RCC 7860 (cell line): ENCODE data around the gene HOXC9.

ENCODE experiments used
- DNase-seq: peaks from one replicate; pipeline ENCODE4 v3.0.0-alpha.2; 2015; ENCODE audit warnings: low spot score
- FAIRE-seq: peaks from 2 replicates; lab custom pipeline; 2012; peaks lifted over from hg19 to GRCh38; lab: Jason Lieb, UNC

The HOXC9 gene

DNA sequence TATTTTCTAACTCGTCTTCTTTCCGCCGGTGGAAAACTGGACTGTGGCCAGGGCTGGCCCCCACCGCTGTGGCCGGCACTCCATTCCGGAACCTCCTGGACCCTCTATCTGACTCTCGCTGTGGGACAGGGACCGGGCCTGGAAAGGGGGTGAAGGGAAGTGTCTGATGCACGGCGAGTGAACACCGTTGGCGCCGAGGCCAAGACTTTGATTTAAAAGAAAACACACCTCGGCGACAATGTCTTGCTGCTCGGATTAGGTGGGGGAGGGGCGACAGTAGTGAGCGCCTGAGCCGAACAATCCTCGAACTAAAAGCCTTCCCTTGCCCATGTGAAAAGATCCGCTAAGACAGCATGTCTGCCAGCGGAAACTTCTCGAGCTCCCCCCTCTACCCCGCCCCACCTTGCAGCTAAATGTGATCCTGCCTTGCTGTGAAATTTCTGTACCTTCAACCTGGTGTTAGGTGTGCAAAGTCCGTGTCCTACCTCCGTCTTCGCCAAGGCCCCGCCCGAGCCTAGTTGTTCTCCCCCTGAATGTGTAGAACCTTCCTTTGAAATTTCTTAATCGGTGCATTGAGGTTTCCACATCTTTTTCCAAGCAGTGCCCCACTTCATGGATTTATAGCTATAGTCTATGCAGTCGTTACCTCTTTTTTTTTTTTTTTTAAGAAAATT is 24.3 kb upstream of the HOXC9 start:
- FAIRE-seq (no peak), DNase-seq (no peak)

DNA sequence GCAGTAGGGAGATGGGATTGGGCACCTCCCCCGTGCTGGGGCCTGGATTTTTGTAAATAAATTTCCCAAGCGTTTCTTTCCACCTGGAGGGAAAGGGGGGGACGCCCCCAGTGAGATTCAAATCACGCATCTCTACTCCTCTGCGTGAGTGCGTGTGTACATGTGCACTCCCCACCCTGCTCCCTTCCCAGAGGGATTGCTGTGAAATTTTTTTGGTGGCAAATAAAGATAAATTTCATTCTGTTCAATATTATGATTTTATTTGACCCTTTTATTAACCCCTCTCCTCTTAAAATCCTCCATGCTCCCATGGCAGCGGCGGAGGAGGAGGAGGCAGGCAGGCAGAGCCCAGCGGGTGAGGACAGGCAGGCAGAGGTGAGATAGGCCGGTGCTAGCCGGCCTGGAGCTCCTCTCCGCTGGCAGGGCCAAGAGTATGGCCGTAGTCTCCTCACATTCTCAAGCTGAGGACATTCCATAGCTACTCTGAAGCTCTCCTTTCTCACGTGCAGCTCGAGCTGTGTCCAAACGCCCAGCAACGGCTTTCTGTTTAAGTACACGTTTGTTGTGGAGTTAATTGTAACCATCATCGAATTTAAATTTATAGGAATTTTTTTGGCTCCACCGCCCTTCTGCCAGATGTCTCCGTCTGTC is 23.7 kb upstream of the HOXC9 start:
- no peak for DNase-seq
- no peak for FAIRE-seq

DNA sequence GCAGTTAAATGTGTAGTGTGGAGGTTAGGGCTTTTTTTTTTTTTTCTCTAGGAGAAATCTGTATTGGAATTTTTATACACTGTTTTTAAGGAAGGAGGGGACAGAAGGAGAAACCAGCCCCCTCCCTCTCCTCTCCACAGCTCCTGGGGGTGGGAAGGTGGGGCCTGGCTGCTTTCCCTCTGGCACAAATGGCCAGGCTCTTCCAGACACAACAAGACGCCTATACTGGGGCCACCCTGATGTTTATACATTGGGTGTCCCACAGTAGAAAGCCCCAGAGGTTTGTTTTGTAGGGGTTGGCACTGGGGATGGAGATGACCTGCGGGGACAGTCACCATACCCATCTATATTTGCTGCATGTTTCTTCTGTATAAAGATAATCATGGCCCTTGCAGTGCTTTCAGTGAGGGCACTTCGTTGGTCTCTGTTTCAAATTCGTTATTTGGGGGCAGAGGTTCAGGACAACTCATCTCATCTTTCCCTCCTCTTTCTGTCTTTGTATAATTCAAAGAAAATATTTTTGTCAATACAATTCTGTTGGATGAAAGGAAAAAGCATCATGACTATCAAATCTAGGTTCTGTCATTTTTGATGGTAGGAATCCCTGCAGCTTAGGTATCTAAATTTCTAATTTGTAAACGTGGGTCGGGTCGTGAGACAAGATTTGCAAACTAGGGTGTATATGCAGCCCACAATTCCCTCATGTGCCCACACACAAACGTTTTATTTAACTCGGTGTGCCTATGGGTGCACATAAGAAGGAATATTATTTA is 23.0 kb upstream of the HOXC9 start:
- DNase-seq (no peak), FAIRE-seq (no peak)

- FAIRE-seq (no peak), DNase-seq (no peak)
These were observed 22.1 kb upstream of the HOXC9 start for GRCh38 chr12:53977596-53978445.

- no peak for DNase-seq
- FAIRE-seq: no peak
These were observed 21.2 kb upstream of the HOXC9 start for GRCh38 chr12:53978477-53979356.

GRCh38 chr12:53980104-53980801 is 19.7 kb upstream of the HOXC9 start:
- DNase-seq (no peak), FAIRE-seq (no peak)

GRCh38 chr12:53980802-53981496 is 19.0 kb upstream of the HOXC9 start:
- FAIRE-seq (no peak), DNase-seq (no peak)

GRCh38 chr12:53981634-53982565 is 18.1 kb upstream of the HOXC9 start:
- DNase-seq: no peak
- no peak for FAIRE-seq

- DNase-seq (no peak), FAIRE-seq (no peak)
These were observed 17.1 kb upstream of the HOXC9 start for GRCh38 chr12:53982648-53983567.

GRCh38 chr12:53983568-53983949 is 16.4 kb upstream of the HOXC9 start:
- DNase-seq: no peak
- FAIRE-seq: no peak

DNA sequence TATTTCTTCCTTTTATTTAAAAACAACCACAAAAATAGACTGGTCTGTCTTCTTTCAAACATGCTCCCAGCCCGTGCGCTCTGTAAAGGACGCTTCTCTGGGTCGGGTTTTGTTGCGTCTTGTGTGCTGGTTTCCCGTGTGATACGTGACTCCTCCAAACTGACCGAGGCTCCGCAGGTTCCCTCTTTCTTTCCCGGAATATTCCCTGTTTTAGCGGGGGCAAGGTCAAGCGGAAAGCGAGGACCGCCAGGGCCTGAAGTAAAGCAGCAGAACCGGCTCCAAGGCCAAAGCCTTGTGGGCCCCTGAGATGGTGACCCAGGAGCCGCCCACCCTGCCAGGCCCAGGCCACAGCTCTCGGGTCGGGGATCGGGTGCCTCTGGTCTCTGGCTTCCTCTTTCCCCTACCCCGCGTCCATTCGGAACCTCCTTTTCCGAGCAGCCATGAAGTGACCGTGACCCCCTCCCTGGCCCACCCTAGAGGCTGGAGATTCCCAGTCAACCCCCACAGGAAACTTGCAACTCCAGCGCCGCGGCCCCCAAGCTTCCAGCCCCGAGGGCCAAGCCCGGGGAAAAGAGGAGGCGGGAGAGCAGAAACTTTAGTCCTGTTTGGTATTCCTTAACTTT is 15.9 kb upstream of the HOXC9 start:
- DNase-seq: no peak
- FAIRE-seq: no peak

DNA sequence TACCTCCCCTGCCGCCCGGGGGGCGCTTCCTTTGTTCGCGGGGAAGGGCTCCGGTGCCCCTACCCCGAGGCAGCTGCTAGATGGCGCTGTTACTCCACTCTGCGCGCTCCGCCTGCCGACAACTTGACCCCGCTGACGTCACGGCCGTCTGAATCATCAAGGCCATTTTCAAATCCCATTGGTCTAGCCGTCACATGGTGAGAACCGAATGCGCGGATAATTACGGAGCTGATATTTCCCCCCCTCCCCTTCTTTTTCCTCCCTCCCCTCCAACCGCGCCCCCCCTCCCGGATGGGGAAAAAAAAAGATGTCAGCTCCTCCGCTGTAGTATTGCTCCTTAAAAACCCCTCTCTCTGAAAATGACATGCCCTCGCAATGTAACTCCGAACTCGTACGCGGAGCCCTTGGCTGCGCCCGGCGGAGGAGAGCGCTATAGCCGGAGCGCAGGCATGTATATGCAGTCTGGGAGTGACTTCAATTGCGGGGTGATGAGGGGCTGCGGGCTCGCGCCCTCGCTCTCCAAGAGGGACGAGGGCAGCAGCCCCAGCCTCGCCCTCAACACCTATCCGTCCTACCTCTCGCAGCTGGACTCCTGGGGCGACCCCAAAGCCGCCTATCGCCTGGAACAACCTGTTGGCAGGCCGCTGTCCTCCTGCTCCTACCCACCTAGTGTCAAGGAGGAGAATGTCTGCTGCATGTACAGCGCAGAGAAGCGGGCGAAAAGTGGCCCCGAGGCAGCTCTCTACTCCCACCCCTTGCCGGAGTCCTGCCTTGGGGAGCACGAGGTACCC is 14.9 kb upstream of the HOXC9 start, which contains the start of gene HOXC10:
Gene HOXC10 (plus strand): TSS at position 246 of the 791 bp plus-strand sequence. CDS start 114 bp downstream, at position 360.
- FAIRE-seq (no peak), DNase-seq (peak; percentile 77)

DNA sequence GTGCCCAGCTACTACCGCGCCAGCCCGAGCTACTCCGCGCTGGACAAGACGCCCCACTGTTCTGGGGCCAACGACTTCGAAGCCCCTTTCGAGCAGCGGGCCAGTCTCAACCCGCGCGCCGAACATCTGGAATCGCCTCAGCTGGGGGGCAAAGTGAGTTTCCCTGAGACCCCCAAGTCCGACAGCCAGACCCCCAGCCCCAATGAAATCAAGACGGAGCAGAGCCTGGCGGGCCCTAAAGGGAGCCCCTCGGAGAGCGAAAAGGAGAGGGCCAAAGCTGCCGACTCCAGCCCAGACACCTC is 14.3 kb upstream of the HOXC9 start:
- DNase-seq (no peak), FAIRE-seq (no peak)

GRCh38 chr12:53985994-53986685 is 13.8 kb upstream of the HOXC9 start:
- FAIRE-seq (no peak), DNase-seq (peak; percentile 51)
